GM18868 (cell line): ENCODE data around the gene TRAPPC12.
"Not testable (repeated sequence)": the region's sequence is repeated elsewhere in the genome, so short reads cannot be mapped to it uniquely, and the experiment has no call there.

Experiments used
- ATAC-seq: cut with Tn5 transposase; IDR thresholded peaks from one replicate; pipeline ENCODE4 v1.9.1; 2021; ENCODE audit warnings: mild to moderate bottlenecking, moderate library complexity; ENCODE audit not compliant: unreplicated experiment

Gene TRAPPC12

GRCh38 chr2:3430740-3431490 lies 51.4 kb downstream of the TRAPPC12 start:
- no peak for ATAC-seq

GRCh38 chr2:3432067-3432466 lies 52.6 kb downstream of the TRAPPC12 start:
- ATAC-seq, result no peak

GRCh38 chr2:3432693-3433338 lies 53.3 kb downstream of the TRAPPC12 start:
- no peak for ATAC-seq

GRCh38 chr2:3433339-3433699 lies 53.8 kb downstream of the TRAPPC12 start:
- ATAC-seq, result no peak

- ATAC-seq, result no peak
Observed at GRCh38 chr2:3433776-3434400, 54.4 kb downstream of the TRAPPC12 start.

- ATAC-seq, result no peak
Observed at GRCh38 chr2:3434654-3435053, 55.2 kb downstream of the TRAPPC12 start.

GRCh38 chr2:3435445-3435844 lies 56.0 kb downstream of the TRAPPC12 start:
- no peak for ATAC-seq

GRCh38 chr2:3440477-3440876 lies 61.0 kb downstream of the TRAPPC12 start:
- ATAC-seq, result no peak

GRCh38 chr2:3441465-3441864 lies 62.0 kb downstream of the TRAPPC12 start:
- no peak for ATAC-seq

GRCh38 chr2:3442185-3442584 lies 62.7 kb downstream of the TRAPPC12 start:
- no peak for ATAC-seq

GRCh38 chr2:3443083-3443482 lies 63.6 kb downstream of the TRAPPC12 start:
- no peak for ATAC-seq

GRCh38 chr2:3443506-3444084 lies 64.1 kb downstream of the TRAPPC12 start:
- no peak for ATAC-seq

- no peak for ATAC-seq
Observed at GRCh38 chr2:3445891-3446290, 66.4 kb downstream of the TRAPPC12 start.

- no peak for ATAC-seq
Observed at GRCh38 chr2:3446381-3446780, 66.9 kb downstream of the TRAPPC12 start.

GRCh38 chr2:3447186-3447585 lies 67.7 kb downstream of the TRAPPC12 start:
- not testable (repeated sequence) for ATAC-seq

GRCh38 chr2:3447789-3448317 lies 68.4 kb downstream of the TRAPPC12 start:
- no peak for ATAC-seq

- ATAC-seq, result not testable (repeated sequence)
Observed at GRCh38 chr2:3448441-3448911, 69.0 kb downstream of the TRAPPC12 start.

- ATAC-seq, result no peak
Observed at GRCh38 chr2:3449086-3449485, 69.6 kb downstream of the TRAPPC12 start.

GRCh38 chr2:3449936-3450335 lies 70.4 kb downstream of the TRAPPC12 start:
- no peak for ATAC-seq

- ATAC-seq, result no peak
Observed at GRCh38 chr2:3450385-3451010, 71.0 kb downstream of the TRAPPC12 start.

GRCh38 chr2:3451169-3451568 lies 71.7 kb downstream of the TRAPPC12 start:
- no peak for ATAC-seq
